Measurements from ENCODE around the gene PDIA4. TPM values are rescaled to one million over a fixed set of nuclear protein-coding genes. Genes with fewer than 3 reads are reported as not detected.
"Not testable (repeated sequence)": the region's sequence is repeated elsewhere in the genome, so short reads cannot be mapped to it uniquely, and the experiment has no call there.

PDIA4 gene
- total and polyA plus RNA-seq, 2 of the 8 experiments (the other 6 are each of a cell fraction or from before 2014, with no cell fraction given) = 119 to 303 TPM

- not testable (repeated sequence) for H2BK120ac ChIP-seq (replicated peaks; ENCODE audit: low read depth, low read length); FAIRE-seq; H4K8ac ChIP-seq (ENCODE audit: extremely low read depth, insufficient read depth, low read length); H2AK5ac ChIP-seq (ENCODE audit: low read depth, low read length); H3K4ac ChIP-seq (replicated peaks; ENCODE audit: insufficient read length, low read depth, low read length); DNase-seq (ENCODE audit: low read depth in 1 of 2, low spot score in 2 of 2); H3K27me3 ChIP-seq (replicated peaks in 1 of 4; ENCODE audit: control insufficient read depth in 3 of 4, extremely low read depth in 1 of 4, insufficient read depth in 3 of 4, low read length in 3 of 4); H3K27ac ChIP-seq (ENCODE audit: low read depth, low read length); H3K9me3 ChIP-seq (ENCODE audit: insufficient read depth in 2 of 2, low read depth in 1 of 2, low read length in 1 of 2); H3K4me3 ChIP-seq (ENCODE audit: extremely low read depth in 1 of 4, insufficient read depth in 2 of 4, low read depth in 3 of 4, low read length in 4 of 4); H3K56ac ChIP-seq (replicated peaks; ENCODE audit: insufficient read length, low read depth, low read length); H2BK20ac ChIP-seq (ENCODE audit: low read length); H4K5ac ChIP-seq (ENCODE audit: insufficient read length, low read depth, low read length); H3K4me1 ChIP-seq (replicated peaks in 1 of 4; ENCODE audit: control insufficient read depth in 3 of 4, insufficient read depth in 4 of 4, low read length in 3 of 4); H3K23ac ChIP-seq (ENCODE audit: insufficient read length); H2BK5ac ChIP-seq (ENCODE audit: low read depth, low read length); H3K36me3 ChIP-seq (ENCODE audit: control insufficient read depth in 2 of 4, insufficient read depth in 4 of 4, low read length in 3 of 4); H3K4me2 ChIP-seq (ENCODE audit: insufficient read depth in 1 of 2, low read depth in 2 of 2, low read length in 2 of 2); H3K23me2 ChIP-seq (ENCODE audit: low read depth, low read length); H4K91ac ChIP-seq (replicated peaks; ENCODE audit: insufficient read length, low read length); H4K20me1 ChIP-seq (replicated peaks in 1 of 2; ENCODE audit: control insufficient read depth in 1 of 2, insufficient read depth in 2 of 2, low read length in 2 of 2); H2AFZ ChIP-seq (ENCODE audit: low read length); H3K14ac ChIP-seq (ENCODE audit: insufficient read length); H3K9ac ChIP-seq (replicated peaks in 1 of 4; ENCODE audit: extremely low read depth in 1 of 4, low read depth in 3 of 4, low read length in 3 of 4); H2BK15ac ChIP-seq (ENCODE audit: low read length); H3K79me1 ChIP-seq (ENCODE audit: low read depth, low read length); H3K18ac ChIP-seq (ENCODE audit: extremely low read depth, low read length); H2BK12ac ChIP-seq (ENCODE audit: low read depth, low read length)
- H3K79me2 ChIP-seq (ENCODE audit: control insufficient read depth in 1 of 2, insufficient read depth in 2 of 2, low read length in 2 of 2) = peaks cover 16 to 25% of the 10 kb centered on the region in 2 experiments
- 95% methylated on average over 9 of the region's 9 CpGs; no CpG with 5 or more reads in 1 of the 2 experiments for WGBS, 2 experiments (ENCODE audit: extremely low coverage in 1 of 2, insufficient coverage in 1 of 2, insufficient read length in 1 of 2, insufficient replicate concordance in 2 of 2, low coverage in 1 of 2, low lambda C conversion rate in 2 of 2, missing lambda C conversion rate in 1 of 2)
- ChIA-PET POLR2A (ENCODE audit: partially characterized antibody) (interaction anchor here (0.6 to 1.6 kb wide), 3 partner anchors 15 to 528 kb away, joined by 3 to 5 read pairs (median 3); partner anchors contain the start of gene CUL1), CTCF (ENCODE audit: partially characterized antibody) (interaction anchor here (1.0 to 1.9 kb wide), 2 partner anchors 23 to 61 kb away, joined by 3 to 5 read pairs; no protein-coding TSS in a partner anchor)
These were observed 2.1 kb upstream of the PDIA4 start for GRCh38 chr7:149030439-149030838.
